Adrenal gland (tissue), 12 donors: ENCODE measurements around the gene FNDC3B. TPM values are rescaled to one million over a fixed set of nuclear protein-coding genes. Genes with fewer than 3 reads are reported as not detected.

Experiments used
- DNase-seq, 7 donors: peaks; one replicate each; pipeline ENCODE4 v3.0.0-alpha.2; 2019 to 2020
- H3K27ac ChIP-seq, 5 donors: fragments of 200-600 bp; sonication (generic) in 4 of 5; 1 replicate in 3 of 5; 2 replicates in 2 of 5; pipeline versions ENCODE4 v1.5.1 to v1.8.0; 2016 to 2020; ENCODE audit warnings: mild to moderate bottlenecking in 1 of 5
- H3K27me3 ChIP-seq: fragments of 200-600 bp; 2 replicates; pipeline ENCODE4 v1.8.0; 2021
- H3K36me3 ChIP-seq, 2 donors: fragments of 200-600 bp; replicated peaks in 1 of 2; 1 replicate in 1 of 2; 2 replicates in 1 of 2; pipeline versions ENCODE4 v1.5.1 to v1.8.0; 2018 to 2022
- H3K4me1 ChIP-seq, 2 donors: fragments of 200-600 bp; replicated peaks in 1 of 2; 1 replicate in 1 of 2; 2 replicates in 1 of 2; pipeline versions ENCODE4 v1.5.1 to v1.8.0; 2018 to 2021
- H3K4me3 ChIP-seq, 4 donors: fragments of 200-600 bp; sonication (generic) in 3 of 4; one replicate each; pipeline ENCODE4 v1.5.1; 2016 to 2018
- H3K9me3 ChIP-seq, 3 donors: fragments of 200-600 bp; sonication (generic) in 1 of 3; replicated peaks in 1 of 3; 1 replicate in 2 of 3; 2 replicates in 1 of 3; pipeline versions ENCODE4 v1.5.1 to v1.8.0; 2016 to 2021
- POLR2A ChIP-seq, 2 donors: fragments of 450-650 bp; IDR thresholded peaks; one replicate each; pipeline ENCODE4 v1.6.1; 2017; ENCODE audit warnings: antibody characterized with exemption in 2 of 2, mild to moderate bottlenecking in 2 of 2, moderate library complexity in 1 of 2
- WGBS, 4 donors: extraction: QIAGEN DNeasy Blood & Tissue Kit in 2 of 4; methylation state at CpG; one replicate each; pipeline versions ENCODE4 v1.1.5 to v1.1.7; 2013 to 2017; 5-methylcytosine and 5-hydroxymethylcytosine counted together
- intact Hi-C, 2 donors: fragments of 100-400 bp; cut with DNase I; formaldehyde crosslinking; loops; one replicate each; pipeline versions ENCODE4 v1.14.1 to v1.15.0; 2022 to 2023
- polyA plus RNA-seq, 3 donors: library from polyadenylated mRNA; stranded (reverse); fragments of 200-250 nt in 2 of 3; fragments of 350-450 nt in 1 of 3; fragmentation: Illumina TruSeq in 1 of 3; extraction: RNeasy Lipid Tissue Mini Kit (QIAGEN cat#74804) in 1 of 3; gene quantifications; one replicate each; pipeline ENCODE4 v1.2.3, GENCODE V29; 2013 to 2014
- total RNA-seq, 9 donors: library from RNA; depleted of rRNA in 4 of 9; stranded (reverse); fragments of >200 nt in 4 of 9; fragments of 120-200 nt in 1 of 9; fragmentation: NEBNext Ultra II Directional in 1 of 9; extraction: Animal tissue kit (Norgen Biotek cat#: 25700) in 1 of 9; gene quantifications; one replicate each; pipeline versions ENCODE4 v1.1.0 to v1.2.4, GENCODE V29; 2013 to 2023
- TF ChIP-seq, protein P1 (sequence below), 6 experiments: fragments of 450-650 bp in 4 of 6; fragments of 200-600 bp in 2 of 6; sonication (generic) in 1 of 6; IDR thresholded peaks; 1 replicate in 5 of 6; 2 replicates in 1 of 6; pipeline versions ENCODE4 v1.5.1 to v1.8.0; 2016 to 2021; ENCODE audit warnings: antibody characterized with exemption in 6 of 6, mild to moderate bottlenecking in 2 of 6, moderate library complexity in 1 of 6
- donor health status: healthy with polysubstance abuse.
- donor health status: Bipolar disorder and iron deficiency.
- donor health status: DM: yes; HTN: yes; CAD: no.
- donor health status: DM: no; HTN: no; CAD: no.
- donor health status: DM: no; HTN: no; CAD: no.
- donor health status: DM: yes; HTN: yes; CAD: no.

The FNDC3B gene
- total and polyA plus RNA-seq, 12 donors: 9.9 to 228 (median 105) TPM

GRCh38 chr3:172099495-172099808 lies 60.1 kb downstream of the FNDC3B start:
- H3K4me3 ChIP-seq: no peak overlapping the region
- intact Hi-C loops: no loop called here
- H3K9me3 ChIP-seq: no peaks in the 10 kb centered on the region
- no peak overlapping the region for H3K27ac ChIP-seq
- 11 to 49% (median 23%) methylated on average over 1 of the region's 1 CpG for WGBS, 4 donors
- no peak for DNase-seq
- H3K4me1 ChIP-seq: peaks cover 7 to 77% of the 10 kb centered on the region in 2 donors
- H3K36me3 ChIP-seq: no peaks in the 10 kb centered on the region
- TF ChIP-seq POLR2A (IDR thresholded peaks at IDR 0.05): no peak
- TF ChIP-seq, protein P1, sequence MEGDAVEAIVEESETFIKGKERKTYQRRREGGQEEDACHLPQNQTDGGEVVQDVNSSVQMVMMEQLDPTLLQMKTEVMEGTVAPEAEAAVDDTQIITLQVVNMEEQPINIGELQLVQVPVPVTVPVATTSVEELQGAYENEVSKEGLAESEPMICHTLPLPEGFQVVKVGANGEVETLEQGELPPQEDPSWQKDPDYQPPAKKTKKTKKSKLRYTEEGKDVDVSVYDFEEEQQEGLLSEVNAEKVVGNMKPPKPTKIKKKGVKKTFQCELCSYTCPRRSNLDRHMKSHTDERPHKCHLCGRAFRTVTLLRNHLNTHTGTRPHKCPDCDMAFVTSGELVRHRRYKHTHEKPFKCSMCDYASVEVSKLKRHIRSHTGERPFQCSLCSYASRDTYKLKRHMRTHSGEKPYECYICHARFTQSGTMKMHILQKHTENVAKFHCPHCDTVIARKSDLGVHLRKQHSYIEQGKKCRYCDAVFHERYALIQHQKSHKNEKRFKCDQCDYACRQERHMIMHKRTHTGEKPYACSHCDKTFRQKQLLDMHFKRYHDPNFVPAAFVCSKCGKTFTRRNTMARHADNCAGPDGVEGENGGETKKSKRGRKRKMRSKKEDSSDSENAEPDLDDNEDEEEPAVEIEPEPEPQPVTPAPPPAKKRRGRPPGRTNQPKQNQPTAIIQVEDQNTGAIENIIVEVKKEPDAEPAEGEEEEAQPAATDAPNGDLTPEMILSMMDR (IDR thresholded peaks at IDR 0.05): no peak
- H3K27me3 ChIP-seq: no peaks in the 10 kb centered on the region

- Histone ChIP-seq H3K27ac (no peak overlapping the region), H3K27me3 (no peaks in the 10 kb centered on the region), H3K9me3 (no peaks in the 10 kb centered on the region), H3K36me3 (no peaks in the 10 kb centered on the region), H3K4me1 (peaks cover 11 to 78% of the 10 kb centered on the region in 2 donors), H3K4me3 (no peak overlapping the region)
- DNase-seq: no peak
- no peak for TF ChIP-seq POLR2A (IDR thresholded peaks at IDR 0.05)
- TF ChIP-seq, protein P1 (IDR thresholded peaks at IDR 0.05): no peak
- 92 to 98% (median 97%) methylated on average over 2 of the region's 2 CpGs for WGBS, 4 donors
- intact Hi-C loops: no loop called here
Measured at GRCh38 chr3:172100482-172100881, 61.1 kb downstream of the FNDC3B start.

- DNase-seq: no peak
- TF ChIP-seq, protein P1 (IDR thresholded peaks at IDR 0.05): no peak
- no peak for TF ChIP-seq POLR2A (IDR thresholded peaks at IDR 0.05)
- no peak overlapping the region for H3K4me3 ChIP-seq
- intact Hi-C loops: no loop called here
- peaks cover 11 to 80% of the 10 kb centered on the region in 2 donors for H3K4me1 ChIP-seq
- H3K27ac ChIP-seq: no peak overlapping the region
- no peaks in the 10 kb centered on the region for H3K27me3 ChIP-seq
- H3K36me3 ChIP-seq: no peaks in the 10 kb centered on the region
- 75 to 82% (median 78%) methylated on average over 3 of the region's 3 CpGs for WGBS, 4 donors
- no peaks in the 10 kb centered on the region for H3K9me3 ChIP-seq
Measured at GRCh38 chr3:172101107-172101506, 61.7 kb downstream of the FNDC3B start.

DNA sequence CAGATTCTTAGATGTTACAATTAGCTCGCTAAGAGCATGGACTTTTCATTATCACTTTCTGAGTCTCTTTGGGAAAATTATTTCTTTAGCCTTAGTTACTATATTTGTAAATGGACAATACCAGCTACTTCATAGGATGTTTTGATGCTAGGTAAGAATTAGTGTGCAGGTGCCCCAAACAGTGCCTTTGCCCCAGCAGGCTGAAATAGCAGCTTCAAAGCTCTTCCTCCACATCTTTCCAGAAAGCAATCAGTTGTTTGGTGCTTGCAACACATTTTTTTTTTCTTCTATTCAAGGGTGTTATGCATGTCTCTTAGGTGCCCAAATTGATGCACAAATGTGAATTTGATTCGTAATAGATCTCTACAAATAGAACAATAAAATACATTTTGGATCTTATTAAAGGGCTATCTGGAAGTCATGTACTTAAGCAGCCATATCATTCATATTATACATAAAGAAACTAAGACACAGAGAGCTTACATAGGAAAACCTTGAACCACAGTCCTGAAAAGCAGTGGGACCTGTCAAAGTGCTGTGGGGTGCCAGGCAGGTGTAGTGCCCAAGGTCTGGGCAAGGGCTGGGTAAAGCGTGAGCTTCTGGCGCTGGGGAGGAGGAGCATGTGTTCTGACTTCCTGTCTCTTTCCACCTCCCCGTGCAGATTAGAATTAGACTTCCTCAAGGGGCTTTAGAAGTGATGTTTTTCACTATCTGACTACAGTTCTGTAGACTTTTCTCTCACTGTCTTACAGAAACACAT lies 62.9 kb downstream of the FNDC3B start:
- TF ChIP-seq, protein P1 (IDR thresholded peaks at IDR 0.05): no peak
- no peak for TF ChIP-seq POLR2A (IDR thresholded peaks at IDR 0.05)
- H3K36me3 ChIP-seq: no peaks in the 10 kb centered on the region
- no peaks in the 10 kb centered on the region for H3K27me3 ChIP-seq
- no peak overlapping the region for H3K4me3 ChIP-seq
- intact Hi-C loops: no loop called here
- DNase-seq: no peak
- H3K4me1 ChIP-seq: peaks cover 5 to 80% of the 10 kb centered on the region in 2 donors
- 63 to 76% (median 69%) methylated on average over 5 of the region's 5 CpGs for WGBS, 4 donors
- H3K9me3 ChIP-seq: no peaks in the 10 kb centered on the region
- H3K27ac ChIP-seq: no peak overlapping the region
